DND-41 (cell line): ENCODE measurements around the gene CKAP5.

ENCODE experiments used
- CTCF ChIP-seq: IDR thresholded peaks from 2 replicates; pipeline ENCODE4 v1.5.1; 2012; ENCODE audit warnings: borderline replicate concordance, low read length, moderate library complexity, mild to moderate bottlenecking; ENCODE audit not compliant: poor library complexity, severe bottlenecking; ENCODE audit errors: extremely low read depth
- EZH2 ChIP-seq: IDR thresholded peaks from 3 replicates; pipeline ENCODE4 v1.6.1; 2012; ENCODE audit warnings: borderline replicate concordance, low read depth, mild to moderate bottlenecking, moderate library complexity, low read length, inconsistent platforms; ENCODE audit not compliant: severe bottlenecking

GRCh38 chr11:46728659-46729040 lies 117.4 kb downstream of the CKAP5 start:
- TF ChIP-seq CTCF = no peak
- TF ChIP-seq EZH2 = no peak
